Measurements from ENCODE around the gene ADSL. TPM values are rescaled to one million over a fixed set of nuclear protein-coding genes. Genes with fewer than 3 reads are reported as not detected.

ADSL gene
- total and polyA plus RNA-seq, 2 of the 4 experiments (the other 2 are of a cell fraction): 93.6 to 229 TPM

- no peak for TF ChIP-seq CTCF (conservative IDR thresholded peaks at IDR 0.05; ENCODE audit: low read depth, low read length)
These were observed 1.0 kb downstream of the ADSL start (continued) for GRCh38 chr22:40347300-40347699.

DNA sequence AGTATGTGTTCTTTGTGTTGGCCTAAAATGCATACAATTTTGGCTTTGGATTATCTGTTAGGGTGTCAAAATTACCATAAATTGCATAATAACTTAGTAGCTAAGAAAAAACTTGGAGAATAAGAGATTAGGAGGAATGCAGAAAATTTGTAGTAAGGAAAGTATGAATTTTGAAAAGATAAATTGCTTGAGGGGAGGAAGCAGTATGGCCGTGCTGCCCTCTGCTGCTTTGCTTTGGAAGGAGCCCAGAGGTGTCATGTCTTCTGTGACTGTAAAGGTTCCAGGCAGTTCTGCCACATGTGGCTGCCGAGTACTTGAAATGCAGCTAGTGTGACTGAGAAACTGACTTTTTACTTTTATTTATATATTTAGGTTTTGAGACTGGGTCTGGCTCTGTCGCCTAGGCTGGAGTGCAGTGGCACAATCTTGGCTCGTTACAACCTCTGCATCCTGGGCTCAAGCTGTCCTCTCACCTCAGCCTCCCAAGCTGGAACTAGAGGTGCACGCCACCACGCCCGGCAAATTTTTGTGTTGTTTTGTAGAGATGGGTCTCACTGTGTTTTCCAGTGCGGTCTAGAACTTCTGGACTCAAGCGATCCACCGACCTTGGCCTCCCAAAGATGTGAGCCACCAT lies 1.8 kb downstream of the ADSL start:
- peaks cover 18% of the 10 kb centered on the region for H4K20me1 ChIP-seq (ENCODE audit: insufficient read depth, low read length)
- no peak overlapping the region for H3K14ac ChIP-seq (replicated peaks; ENCODE audit: low read depth, low read length)
- no peaks in the 10 kb centered on the region for H3K9me3 ChIP-seq (ENCODE audit: control insufficient read depth, insufficient read depth, low read length)
- ChIA-PET CTCF (interaction anchor here (0.6 to 1.3 kb wide), 8 partner anchors 14 to 327 kb away, joined by 3 to 5 read pairs (median 3); partner anchors contain the start of gene TNRC6B), POLR2A (ENCODE audit: unreplicated experiment) (interaction anchor here (0.6 to 0.7 kb wide), 2 partner anchors 168 to 822 kb away, joined by 3 to 4 read pairs; no protein-coding TSS in a partner anchor)
- 0 out of 2 replicates have a peak overlapping the region, but pooled peaks have one; percentile 95 for H3K23ac ChIP-seq (ENCODE audit: low read depth, low read length)
- no peak overlapping the region for H2BK5ac ChIP-seq (ENCODE audit: low read depth, low read length, poor library complexity, severe bottlenecking)
- H3K36me3 ChIP-seq (ENCODE audit: control insufficient read depth, insufficient read depth, low read length): peaks cover 13% of the 10 kb centered on the region
- no peaks in the 10 kb centered on the region for H3K27me3 ChIP-seq (ENCODE audit: control insufficient read depth, insufficient read depth, low read length)
- H4K5ac ChIP-seq (ENCODE audit: low read depth, low read length): no peak overlapping the region
- dilution Hi-C loops (cut with HindIII; ENCODE audit: low sequenced_read_pairs, unreplicated experiment): no loop called here
- 0 out of 2 replicates have a peak overlapping the region, but pooled peaks have one; percentile 25 for H2AK5ac ChIP-seq (ENCODE audit: low read depth, low read length)
- H3K4me1 ChIP-seq (ENCODE audit: control insufficient read depth, insufficient read depth, low read length): no peaks in the 10 kb centered on the region
- H2AK9ac ChIP-seq (replicated peaks; ENCODE audit: low read depth, low read length, poor library complexity): no peak overlapping the region
- 0 out of 2 replicates have a peak overlapping the region, but pooled peaks have one; percentile 14 for H3K9ac ChIP-seq (ENCODE audit: low read depth, low read length)
- H3K4me2 ChIP-seq (ENCODE audit: low read depth, low read length): peak overlapping the region; percentile 86
- peaks cover 26 to 59% of the 10 kb centered on the region in 2 experiments; a peak in 3 of 4 replicates for H3K79me1 ChIP-seq (ENCODE audit: low read depth in 1 of 2, low read length in 2 of 2)
- H3K4ac ChIP-seq (ENCODE audit: low read depth, low read length): no peak overlapping the region
- H4K8ac ChIP-seq (ENCODE audit: low read depth in 2 of 2, low read length in 2 of 2): no peak overlapping the region
- in situ Hi-C loops (cut with MboI; ENCODE audit: low sequenced_read_pairs): loop anchor here (5.0 to 10.0 kb wide), 3 partner anchors 171 to 813 kb away; partner anchors contain the start of genes RPS19BP1 and TNRC6B
- ATAC-seq (ENCODE audit: low read depth): peak; percentile 25; the same call in 1 of the 2 replicates
- no peak overlapping the region for H3K56ac ChIP-seq (ENCODE audit: extremely low read depth, insufficient read depth, low read length)
- H2BK20ac ChIP-seq (ENCODE audit: low read depth, low read length): no peak overlapping the region
- H3K18ac ChIP-seq (ENCODE audit: low read depth, low read length): no peak overlapping the region
- no peak overlapping the region for H2AFZ ChIP-seq (replicated peaks; ENCODE audit: low read length, poor library complexity)
- no peak overlapping the region for H2BK120ac ChIP-seq (ENCODE audit: low read depth, low read length)
- no peak overlapping the region for H3K4me3 ChIP-seq (ENCODE audit: insufficient read depth, low read depth, low read length)
- DNase-seq: peak; percentile 62
- no peak overlapping the region for H4K91ac ChIP-seq (ENCODE audit: insufficient read depth, low read depth, low read length)
- no TSS peak for BruUV-seq (replicated peaks)
- no peak overlapping the region for H3K27ac ChIP-seq (ENCODE audit: insufficient read depth, low read length)
- H3K9me1 ChIP-seq (ENCODE audit: insufficient read depth, low read length): peaks cover 3% of the 10 kb centered on the region; the same call in 1 of the 2 replicates
- intact Hi-C loops (cut with micrococcal nuclease): loop anchor here (2.0 to 5.0 kb wide), 3 partner anchors 36 to 813 kb away; no protein-coding TSS in a partner anchor
- no CpG with 5 or more reads among the region's 10 CpGs for WGBS, 2 experiments (ENCODE audit: extremely low coverage in 2 of 2, insufficient read length in 1 of 2)
- no peak overlapping the region for H2BK15ac ChIP-seq (ENCODE audit: low read depth, low read length)
- TF ChIP-seq MAZ (IDR thresholded peaks at IDR 0.05; ENCODE audit: borderline replicate concordance, low read depth, low read length) (no peak), CHD1 (IDR thresholded peaks at IDR 0.05; ENCODE audit: low read depth, low read length) (no peak), MAFK (IDR thresholded peaks at IDR 0.05; ENCODE audit: low read depth, low read length) (no peak), FOS (IDR thresholded peaks at IDR 0.05; ENCODE audit: low read depth, low read length) (no peak), USF2 (IDR thresholded peaks at IDR 0.05; ENCODE audit: low read depth, low read length) (no peak), CTCF (conservative IDR thresholded peaks at IDR 0.05; ENCODE audit: low read depth, low read length) (peak; percentile 83), RFX5 (IDR thresholded peaks at IDR 0.05; ENCODE audit: low read depth, low read length) (no peak), SMC3 (IDR thresholded peaks at IDR 0.05; ENCODE audit: low read depth, low read length) (peak; percentile 71)
